Stimulated activated CD8-positive, alpha-beta memory T cell treated with anti-CD3 and anti-CD28 coated beads, Interleukin-12 subunit alpha, Interleukin-12 subunit beta, amount 100 ng/mL, for 24 hours (primary cell): ENCODE data around the gene KRTAP5-1.

Experiments used
- DNase-seq: peaks from one replicate; pipeline ENCODE4 v3.0.0-alpha.2; 2020; ENCODE audit errors: extremely low read depth

KRTAP5-1 gene

GRCh38 chr11:1560649-1561251 is 24.3 kb downstream of the KRTAP5-1 start:
- DNase-seq, result no peak

GRCh38 chr11:1560002-1560648 is 25.0 kb downstream of the KRTAP5-1 start:
- no peak for DNase-seq

GRCh38 chr11:1559111-1559951 is 25.8 kb downstream of the KRTAP5-1 start:
- DNase-seq, result no peak

- DNase-seq, result no peak
Measured at GRCh38 chr11:1558775-1559110, 26.3 kb downstream of the KRTAP5-1 start.

GRCh38 chr11:1557904-1558774 is 26.9 kb downstream of the KRTAP5-1 start:
- DNase-seq, result no peak

- no peak for DNase-seq
Measured at GRCh38 chr11:1557051-1557884, 27.8 kb downstream of the KRTAP5-1 start.

GRCh38 chr11:1556278-1556902 is 28.7 kb downstream of the KRTAP5-1 start:
- no peak for DNase-seq

- DNase-seq, result no peak
Measured at GRCh38 chr11:1555713-1556153, 29.4 kb downstream of the KRTAP5-1 start.

GRCh38 chr11:1554981-1555712 is 29.9 kb downstream of the KRTAP5-1 start:
- no peak for DNase-seq

- no peak for DNase-seq
Measured at GRCh38 chr11:1553808-1554594, 31.1 kb downstream of the KRTAP5-1 start.

GRCh38 chr11:1549338-1550330 is 35.4 kb downstream of the KRTAP5-1 start:
- no peak for DNase-seq

- no peak for DNase-seq
Measured at GRCh38 chr11:1548221-1549070, 36.6 kb downstream of the KRTAP5-1 start.

- no peak for DNase-seq
Measured at GRCh38 chr11:1547467-1548098, 37.5 kb downstream of the KRTAP5-1 start.

GRCh38 chr11:1546536-1547466 is 38.3 kb downstream of the KRTAP5-1 start:
- DNase-seq, result no peak

- DNase-seq, result no peak
Measured at GRCh38 chr11:1546077-1546535, 39.0 kb downstream of the KRTAP5-1 start.
